Caki2 (cell line): Measurements from ENCODE around the gene HERC2. TPM values are rescaled to one million over a fixed set of nuclear protein-coding genes. Genes with fewer than 3 reads are reported as not detected.
"Not testable (repeated sequence)": the region's sequence is repeated elsewhere in the genome, so short reads cannot be mapped to it uniquely, and the experiment has no call there.

Experiments used
- DNase-seq: peaks from one replicate; pipeline ENCODE4 v3.0.0-alpha.2; 2015; ENCODE audit warnings: low read depth
- in situ Hi-C: cut with HindIII; loops from 2 replicates; pipeline ENCODE4 v1.10.0; 2016; ENCODE audit warnings: low sequenced_read_pairs, low pct_unique_long_range_greater_than_20kb, mixed read lengths
- total RNA-seq: library from RNA; depleted of rRNA; stranded (reverse); fragments of >200 nt; shearing (Covaris generic); gene quantifications from 2 replicates; pipeline ENCODE4 v1.2.3, GENCODE V29; 2014; ENCODE audit warnings: low replicate concordance

The HERC2 gene
- total RNA-seq, 1 experiment from 2014 or later: 33.5 TPM

- in situ Hi-C loops: not testable (repeated sequence)
Measured at GRCh38 chr15:28288830-28289693, 32.9 kb downstream of the HERC2 start.

GRCh38 chr15:28286659-28287058, 35.3 kb downstream of the HERC2 start:
- DNase-seq, in situ Hi-C loops: not testable (repeated sequence)

More at GRCh38 chr15:28288830-28289693, 32.9 kb downstream of the HERC2 start:
- DNase-seq: not testable (repeated sequence)

- in situ Hi-C loops: no loop called here
- DNase-seq: no peak
Measured at GRCh38 chr15:28286031-28286430, 35.9 kb downstream of the HERC2 start.

GRCh38 chr15:28281876-28282275, 40.1 kb downstream of the HERC2 start:
- in situ Hi-C loops: no loop called here
- no peak for DNase-seq

GRCh38 chr15:28274635-28275034, 47.3 kb downstream of the HERC2 start:
- in situ Hi-C loops: no loop called here
- DNase-seq: no peak

- in situ Hi-C loops: no loop called here
Measured at GRCh38 chr15:28273873-28274610, 47.9 kb downstream of the HERC2 start.

GRCh38 chr15:28273468-28273867, 48.5 kb downstream of the HERC2 start:
- in situ Hi-C loops: no loop called here
- no peak for DNase-seq

More at GRCh38 chr15:28273873-28274610, 47.9 kb downstream of the HERC2 start:
- no peak for DNase-seq

- no peak for DNase-seq
- in situ Hi-C loops: no loop called here
Measured at GRCh38 chr15:28272587-28272986, 49.4 kb downstream of the HERC2 start.

- peak; percentile 4 for DNase-seq
- in situ Hi-C loops: no loop called here
Measured at GRCh38 chr15:28271697-28272260, 50.2 kb downstream of the HERC2 start.

- in situ Hi-C loops: no loop called here
- no peak for DNase-seq
Measured at GRCh38 chr15:28269097-28269496, 52.9 kb downstream of the HERC2 start.

GRCh38 chr15:28267727-28268126, 54.3 kb downstream of the HERC2 start:
- no peak for DNase-seq
- in situ Hi-C loops: no loop called here

GRCh38 chr15:28265334-28266019, 56.5 kb downstream of the HERC2 start:
- in situ Hi-C loops: no loop called here
- DNase-seq: no peak

- DNase-seq: no peak
- in situ Hi-C loops: no loop called here
Measured at GRCh38 chr15:28264166-28264565, 57.8 kb downstream of the HERC2 start.

- in situ Hi-C loops: no loop called here
- DNase-seq: no peak
Measured at GRCh38 chr15:28262438-28262837, 59.5 kb downstream of the HERC2 start.

- in situ Hi-C loops: no loop called here
- no peak for DNase-seq
Measured at GRCh38 chr15:28260722-28261121, 61.3 kb downstream of the HERC2 start.

GRCh38 chr15:28260317-28260716, 61.7 kb downstream of the HERC2 start:
- DNase-seq: no peak
- in situ Hi-C loops: no loop called here

- in situ Hi-C loops: no loop called here
- no peak for DNase-seq
Measured at GRCh38 chr15:28255965-28256364, 66.0 kb downstream of the HERC2 start.

GRCh38 chr15:28252831-28253230, 69.1 kb downstream of the HERC2 start:
- in situ Hi-C loops: no loop called here
- no peak for DNase-seq
